Right lung (tissue), 5 donors: Measurements from ENCODE around the gene C1D. TPM values are rescaled to one million over a fixed set of nuclear protein-coding genes. Genes with fewer than 3 reads are reported as not detected.
"Not testable (repeated sequence)": the region's sequence is repeated elsewhere in the genome, so short reads cannot be mapped to it uniquely, and the experiment has no call there.

Experiments
- DNase-seq, 2 donors: peaks; one replicate each; pipeline ENCODE4 v3.0.0-alpha.2; 2013
- polyA plus RNA-seq, 5 donors: library from polyadenylated mRNA; unstranded; fragments of 120-200 nt; gene quantifications; one replicate each; pipeline versions ENCODE4 v1.2.1 to v1.2.3, GENCODE V29; 2013; ENCODE audit warnings: inconsistent platforms in 1 of 5, low replicate concordance in 1 of 5; ENCODE audit not compliant: insufficient read length in 5 of 5, insufficient read depth in 1 of 5

The C1D gene
- polyA plus RNA-seq, 5 donors: 34.9 to 51.2 (median 44.1) TPM

DNA sequence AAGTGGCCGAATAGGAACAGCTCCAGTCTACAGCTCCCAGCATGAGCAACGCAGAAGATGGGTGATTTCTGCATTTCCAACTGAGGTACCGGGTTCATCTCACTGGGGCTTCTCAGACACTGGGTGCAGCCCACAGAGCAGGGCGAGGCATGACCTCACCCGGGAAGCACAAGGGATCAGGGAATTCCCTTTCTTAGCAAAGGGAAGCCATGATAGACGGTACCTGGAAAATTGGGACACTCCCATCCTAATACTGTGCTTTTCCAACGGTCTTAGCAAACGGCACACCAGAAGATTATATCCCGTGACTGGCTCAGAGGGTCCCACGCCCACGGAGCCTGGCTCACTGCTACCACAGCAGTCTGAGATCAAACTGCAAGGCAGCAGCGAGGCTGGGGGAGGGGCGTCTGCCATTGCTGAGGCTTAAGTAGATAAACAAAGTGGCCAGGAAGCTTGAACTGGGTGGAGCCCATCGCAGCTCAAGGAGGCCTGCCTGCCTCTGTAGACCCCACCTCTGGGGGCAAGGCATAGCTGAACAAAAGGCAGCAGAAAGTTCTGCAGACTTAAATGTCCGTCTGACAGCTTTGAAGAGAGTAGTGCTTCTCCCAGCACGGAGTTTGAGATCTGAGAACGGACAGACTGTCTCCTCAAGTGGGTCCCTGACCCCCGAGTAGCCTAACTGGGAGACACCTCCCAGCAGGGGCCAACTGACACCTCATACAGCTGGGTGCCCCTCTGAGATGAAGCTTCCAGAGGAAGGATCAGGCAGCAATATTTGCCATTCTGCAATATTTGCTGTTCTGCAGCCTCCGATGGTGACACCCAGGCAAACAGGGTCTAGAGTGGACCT, 1.2 kb upstream of the C1D start:
- DNase-seq: not testable (repeated sequence)

GRCh38 chr2:68060652-68061051, 2.2 kb downstream of the C1D start:
- no peak for DNase-seq

DNA sequence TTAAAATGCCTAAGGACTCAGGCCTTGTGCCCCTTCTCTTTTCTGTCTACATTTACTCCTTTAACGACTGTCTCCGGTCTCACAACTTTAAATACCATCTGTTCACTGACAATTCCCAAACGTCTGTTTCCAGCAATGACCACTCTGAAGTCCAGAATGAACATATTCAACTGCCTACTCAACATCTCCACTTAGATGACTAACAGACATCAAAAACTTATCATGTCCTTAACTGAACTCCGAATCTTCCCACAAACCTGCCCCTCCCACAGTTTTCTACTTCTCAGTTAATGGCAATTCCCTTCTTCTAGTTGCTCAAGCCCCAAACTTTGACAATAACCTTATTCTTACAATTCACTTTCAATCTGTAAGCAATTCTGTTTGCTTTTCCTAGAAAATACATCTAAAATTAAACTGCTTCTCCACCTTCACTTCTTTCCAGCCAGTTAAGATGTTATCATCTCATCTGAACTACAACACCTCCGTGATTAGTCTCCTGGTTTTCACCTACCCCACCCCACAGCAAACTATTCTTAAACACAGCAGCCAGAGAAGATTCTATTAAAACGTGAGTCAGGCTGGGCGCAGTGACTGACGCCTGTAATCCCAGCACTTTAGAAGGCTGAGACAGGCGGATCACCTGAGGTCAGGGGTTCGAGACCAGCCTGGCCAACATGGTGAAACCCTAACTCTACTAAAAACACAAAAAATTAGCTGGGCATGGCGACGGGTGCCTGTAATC, 2.8 kb downstream of the C1D start:
- DNase-seq: no peak

DNA sequence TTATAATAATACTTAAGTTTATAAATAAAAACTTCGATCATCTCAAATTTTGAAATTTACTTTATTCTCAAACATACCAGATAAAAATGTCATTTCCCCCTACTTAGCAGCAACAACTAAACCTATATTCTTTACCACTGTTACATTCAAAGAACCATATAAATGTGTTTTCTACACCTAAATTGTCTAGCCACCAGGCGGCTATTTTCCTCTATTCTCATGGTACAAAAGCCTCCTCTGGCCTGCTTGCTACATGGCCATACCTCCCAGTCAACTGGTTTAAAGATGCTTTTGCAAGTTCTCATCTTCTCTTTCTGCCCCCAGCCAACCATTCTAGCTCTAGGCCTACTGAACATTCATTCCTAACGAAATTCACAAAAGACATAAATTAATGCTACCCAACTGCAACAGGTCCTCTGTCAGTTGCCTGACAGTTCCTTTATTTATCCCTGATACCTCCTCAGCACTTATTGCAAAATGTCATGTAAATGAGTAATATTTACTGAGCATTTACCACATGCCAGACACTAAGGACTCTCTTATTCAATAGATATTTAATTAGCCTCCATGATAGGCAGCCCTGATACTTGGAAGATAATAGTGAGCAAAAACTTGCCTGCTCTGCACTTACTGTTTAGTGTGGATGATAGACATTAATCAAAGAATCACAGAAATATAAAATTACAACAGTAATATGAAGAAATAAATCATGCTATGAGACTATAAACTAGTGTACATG, 5.0 kb downstream of the C1D start:
- DNase-seq: no peak

DNA sequence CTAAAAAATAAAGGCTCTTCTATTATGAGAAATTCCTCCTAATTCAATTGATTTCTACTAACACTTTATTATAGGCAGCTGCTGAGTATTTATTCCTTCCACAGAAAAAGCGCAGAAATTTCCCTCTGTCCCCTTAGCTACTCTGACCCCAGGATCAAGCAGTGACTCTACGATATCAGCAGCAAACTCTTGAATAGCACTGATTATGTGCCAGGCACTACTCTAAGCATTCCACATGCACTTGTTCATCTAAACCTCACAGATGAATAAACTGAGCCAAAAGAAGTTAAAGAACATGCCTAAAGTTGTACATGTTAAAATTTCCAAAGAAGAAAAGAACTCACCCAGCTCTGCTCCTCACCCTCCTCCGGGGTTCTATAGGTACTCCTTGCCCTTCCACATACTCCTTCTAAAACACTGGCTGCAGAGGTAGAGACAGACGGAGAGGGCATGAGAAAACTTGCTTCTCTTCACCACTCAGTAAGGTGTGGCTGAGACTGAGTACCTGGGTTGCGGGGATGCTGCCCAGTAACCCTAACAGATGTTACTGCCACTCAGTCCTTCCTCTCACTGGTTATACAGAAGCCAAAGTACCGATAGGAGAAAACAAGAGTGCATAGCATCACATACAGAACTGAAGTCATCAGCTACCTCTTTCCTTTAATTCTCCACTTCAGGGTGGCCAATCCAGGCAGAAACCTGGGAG, 9.9 kb downstream of the C1D start:
- no peak for DNase-seq

DNA sequence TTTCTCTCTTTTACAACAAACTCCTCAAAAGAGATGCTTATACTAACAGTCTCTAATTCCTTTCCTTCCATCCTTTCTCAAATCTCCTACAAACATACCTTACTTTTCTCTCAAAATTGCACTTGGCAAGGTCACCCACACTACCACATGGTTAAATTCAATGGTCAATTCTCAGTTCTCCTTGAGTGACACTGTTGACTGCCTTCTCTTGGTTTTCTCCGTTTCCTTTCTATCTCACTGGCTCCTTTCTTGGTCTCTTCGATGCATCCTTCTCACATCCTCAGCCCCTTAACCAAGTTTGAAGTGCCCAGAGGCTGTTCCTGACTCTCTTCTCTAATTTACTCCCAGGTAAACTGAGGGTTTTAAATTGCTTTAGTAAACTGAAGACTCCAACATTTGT, 12.5 kb downstream of the C1D start:
- DNase-seq: no peak

DNA sequence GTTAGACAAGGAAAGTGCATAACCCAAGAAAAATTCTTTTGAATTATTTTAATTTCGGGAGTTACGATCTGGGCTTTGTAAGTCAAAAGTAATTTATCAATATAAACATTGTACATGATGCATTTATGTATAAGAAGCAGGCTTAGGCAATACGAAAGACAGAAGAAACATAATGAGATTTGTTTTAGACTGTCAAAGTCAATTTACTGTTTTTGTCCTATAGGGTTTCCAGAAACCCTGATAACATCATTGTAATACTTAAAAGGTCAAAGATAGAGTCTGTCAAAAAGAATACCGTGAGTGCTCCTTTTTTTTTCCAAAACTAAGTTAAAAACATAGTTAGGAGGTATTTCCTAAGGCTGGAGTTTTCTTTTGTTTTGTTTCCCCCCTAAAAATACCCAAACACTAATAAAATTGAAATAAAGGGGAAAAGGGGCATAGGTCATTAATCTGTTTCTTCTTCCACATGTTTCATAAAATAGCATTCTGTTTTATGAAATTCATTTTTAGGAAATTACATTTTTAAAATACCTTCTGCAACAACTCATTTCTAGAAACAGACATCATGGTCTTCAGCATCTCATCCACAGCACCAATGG, 16.1 kb downstream of the C1D start:
- DNase-seq: no peak

GRCh38 chr2:68046224-68046623, 16.6 kb downstream of the C1D start:
- no peak for DNase-seq

DNA sequence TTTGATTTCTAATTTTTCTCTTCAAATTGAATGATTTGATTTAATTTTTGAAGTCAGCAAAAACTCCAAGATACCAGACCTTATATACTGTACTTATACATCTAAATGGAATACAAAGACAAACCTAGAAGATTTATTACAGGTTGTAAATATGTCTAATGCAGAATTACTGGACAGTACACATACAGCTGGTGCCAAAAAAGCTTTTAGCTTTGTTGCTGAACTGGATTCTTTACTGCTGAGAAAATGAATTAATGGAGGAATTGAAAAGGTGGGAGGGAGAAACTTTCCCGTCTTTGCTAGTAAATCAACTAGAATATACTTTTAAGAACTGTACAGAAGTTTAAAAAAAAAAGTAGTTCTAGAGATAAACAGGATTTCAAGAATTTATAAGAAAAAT, 17.5 kb downstream of the C1D start:
- no peak for DNase-seq

DNA sequence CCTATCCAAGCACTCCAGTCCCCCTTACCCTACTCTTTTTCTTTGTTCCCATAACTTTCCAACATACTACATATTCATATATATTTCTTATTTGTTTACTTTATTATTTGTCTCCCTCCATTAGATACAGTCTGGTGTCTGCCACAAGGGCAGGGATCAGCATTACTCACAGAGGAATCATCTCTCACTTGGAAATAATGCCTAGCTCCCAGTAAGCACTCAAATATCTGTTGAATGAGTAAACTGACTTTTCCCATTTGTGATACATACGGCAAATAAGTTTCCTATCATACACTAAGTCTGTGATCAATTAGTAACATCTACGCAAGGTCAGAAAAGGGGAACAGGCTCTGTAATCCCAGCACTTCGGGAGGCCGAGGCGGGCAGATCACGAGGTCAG, 18.7 kb downstream of the C1D start:
- DNase-seq: no peak

DNA sequence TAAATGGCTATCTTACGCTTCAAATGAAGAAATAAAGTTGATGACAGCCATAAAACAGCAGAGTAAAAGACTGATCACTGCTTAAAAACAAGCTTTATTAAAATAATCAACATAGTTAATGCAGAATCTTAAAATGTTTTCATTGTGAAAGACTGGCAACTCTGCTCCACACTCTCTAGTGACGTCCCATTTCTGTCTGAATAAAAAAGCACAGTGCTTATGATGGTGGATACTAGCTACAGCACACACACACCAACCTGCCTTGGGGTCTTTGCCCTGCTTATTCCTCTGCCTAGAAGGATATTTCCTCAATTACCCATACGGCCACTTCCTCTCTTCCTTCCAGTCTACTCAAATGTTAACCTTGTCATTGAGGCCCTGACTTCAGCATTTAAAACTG, 19.1 kb downstream of the C1D start:
- no peak for DNase-seq

DNA sequence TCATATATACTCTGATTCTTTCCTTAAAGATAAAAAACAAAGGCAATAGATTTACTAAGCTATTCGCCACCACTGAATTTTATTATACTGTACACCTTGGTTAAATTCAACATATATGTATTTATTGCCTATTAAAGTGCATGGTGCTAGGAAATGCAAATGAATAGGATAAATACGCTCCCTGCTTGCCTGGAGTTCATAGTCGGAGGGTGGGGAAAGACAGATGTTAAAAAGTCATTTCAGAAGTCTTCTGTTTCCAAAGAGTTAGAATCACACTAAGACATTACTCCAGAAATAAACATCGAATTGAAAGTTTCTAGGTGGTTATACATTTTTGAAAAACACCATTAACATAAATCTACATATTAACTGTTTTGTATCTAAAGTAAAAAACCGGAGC, 19.8 kb downstream of the C1D start:
- DNase-seq: no peak

- no peak for DNase-seq
Measured at GRCh38 chr2:68041704-68042245, 21.0 kb downstream of the C1D start.

DNA sequence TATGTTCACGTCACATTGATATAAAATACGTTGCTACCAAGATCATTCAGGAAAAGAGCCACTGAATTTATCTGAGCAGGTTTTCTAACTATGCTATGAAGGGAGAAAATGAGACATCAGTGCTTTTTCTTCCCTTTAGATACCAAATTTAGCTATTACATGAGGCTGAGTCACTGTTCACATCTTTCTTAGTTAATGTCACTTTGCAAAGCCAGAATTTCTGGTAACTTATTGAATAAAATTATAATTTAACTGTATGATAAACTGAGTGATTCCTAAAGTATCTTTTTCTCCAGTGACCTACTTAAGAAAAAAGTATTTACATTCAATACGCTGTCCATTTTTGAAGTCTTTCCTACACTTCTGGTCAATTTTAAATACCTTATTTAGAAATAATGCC, 22.7 kb downstream of the C1D start:
- DNase-seq: no peak

GRCh38 chr2:68039317-68039716, 23.5 kb downstream of the C1D start:
- no peak for DNase-seq

DNA sequence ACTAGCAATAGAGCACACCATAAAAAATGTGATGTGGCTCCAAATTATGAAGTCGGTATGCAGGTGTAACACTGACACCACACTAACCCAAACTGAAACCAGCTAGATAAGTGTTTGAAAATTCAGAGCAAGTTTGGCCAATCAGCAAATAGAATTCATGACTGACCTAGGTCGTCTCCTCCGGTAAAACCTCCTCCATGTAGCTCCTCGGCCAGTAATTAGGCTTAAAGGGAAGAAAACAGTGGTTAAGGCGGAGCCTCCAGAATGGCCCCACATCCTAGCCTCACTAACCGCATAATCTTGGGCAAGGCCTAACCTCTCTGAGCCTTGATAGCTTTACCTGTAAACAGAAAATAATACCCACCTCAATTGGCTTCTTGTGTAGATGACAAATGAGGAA, 30.1 kb downstream of the C1D start:
- no peak for DNase-seq

- DNase-seq: peak; percentile 50 to 67
Measured at GRCh38 chr2:68031542-68032160, 31.2 kb downstream of the C1D start.

DNA sequence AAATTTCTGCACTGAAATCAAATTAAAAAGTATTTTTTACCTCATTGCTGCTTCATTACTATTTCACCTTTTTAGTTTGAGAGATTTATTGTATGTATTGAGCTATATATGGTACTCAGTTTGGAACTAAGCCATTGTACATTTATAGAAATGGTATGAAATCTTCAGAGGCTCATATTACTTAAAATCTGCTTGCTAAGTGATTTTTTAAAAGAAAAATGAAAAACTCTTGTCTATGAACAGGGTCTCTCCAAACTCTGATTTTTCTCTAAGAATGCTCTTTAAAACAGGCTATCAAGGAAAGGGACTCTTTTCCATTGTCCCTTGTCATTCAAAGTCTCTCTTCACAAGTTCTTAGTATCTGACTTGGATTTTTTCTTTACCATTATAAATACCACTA, 31.8 kb downstream of the C1D start:
- no peak for DNase-seq

DNA sequence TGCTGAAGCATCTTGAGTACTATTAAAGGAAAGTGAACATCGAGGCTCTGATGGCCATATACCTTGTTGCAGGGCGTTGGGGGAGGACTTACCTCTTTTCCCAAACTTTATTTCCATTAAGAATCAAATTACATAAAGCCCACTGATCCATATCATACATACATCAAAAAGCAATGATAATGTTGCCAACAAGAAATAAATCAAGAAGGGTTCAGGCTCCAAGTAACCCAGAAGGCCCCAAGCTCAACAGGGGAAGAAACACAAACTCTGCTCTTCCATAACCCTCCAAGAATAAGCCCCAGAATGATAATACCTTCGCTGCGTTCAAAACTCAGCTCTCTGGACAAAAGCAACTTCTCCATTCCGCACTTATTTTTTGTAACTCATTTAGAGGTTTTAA, 32.3 kb downstream of the C1D start:
- no peak for DNase-seq

DNA sequence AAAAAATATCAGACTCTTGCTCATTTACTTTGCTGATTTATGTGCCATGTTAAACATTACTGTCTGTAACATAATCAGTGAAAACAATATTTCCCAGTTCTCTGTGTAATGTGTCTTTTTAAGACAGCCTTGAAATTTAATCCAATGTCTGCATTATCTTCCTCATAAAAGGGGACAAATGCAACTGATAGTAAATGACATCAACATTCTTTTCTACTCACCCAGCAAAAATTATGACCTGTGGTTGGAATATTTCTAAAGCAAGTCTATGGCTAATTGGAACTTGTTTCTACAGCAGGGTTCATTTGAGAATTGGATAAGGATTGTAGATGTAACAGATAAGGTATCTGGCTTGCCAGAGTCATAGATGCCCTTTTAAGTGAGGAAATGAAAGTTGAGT, 34.8 kb downstream of the C1D start:
- no peak for DNase-seq

DNA sequence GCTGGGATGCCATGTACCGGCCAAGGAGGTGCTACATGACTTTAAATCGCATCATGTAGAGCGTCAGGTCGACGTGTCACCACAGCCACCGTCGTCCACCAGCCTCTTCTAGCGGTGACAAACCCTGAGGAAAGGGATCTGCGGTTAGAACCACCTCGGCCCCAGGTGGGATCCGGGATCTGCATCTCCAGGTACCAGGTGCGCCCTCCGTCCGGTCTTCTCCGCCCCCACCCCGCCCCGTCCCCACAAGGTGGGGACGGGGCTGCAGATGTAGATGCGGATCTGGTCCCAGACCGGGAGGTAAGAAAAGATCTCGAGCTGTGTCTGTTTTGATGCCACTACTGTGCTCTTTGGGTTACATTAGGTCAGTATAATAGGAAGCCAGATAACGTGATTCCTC, 38.4 kb downstream of the C1D start:
- DNase-seq: no peak
